Neural cell (in vitro differentiated cells): Measurements from ENCODE around the gene ASCL5. TPM values are rescaled to one million over a fixed set of nuclear protein-coding genes. Genes with fewer than 3 reads are reported as not detected.

Source experiments
- H2AFZ ChIP-seq: fragments of 200-600, 300-800 bp; sonication (generic), shearing (Covaris generic); 2 replicates; pipeline ENCODE4 v1.6.0; 2014; ENCODE audit warnings: low read depth, mild to moderate bottlenecking, antibody characterized with exemption, low read length, moderate library complexity
- H3F3A ChIP-seq: fragments of 200-600 bp; shearing (Covaris generic); 2 replicates; pipeline ENCODE4 v1.6.1; 2016; ENCODE audit warnings: mild to moderate bottlenecking, moderate library complexity, mixed read lengths, antibody characterized with exemption, low read length; ENCODE audit not compliant: insufficient read depth, poor library complexity, severe bottlenecking
- H3K27ac ChIP-seq: fragments of 200-600, 300-800 bp; sonication (generic), shearing (Covaris generic); 2 replicates; pipeline ENCODE4 v1.5.1; 2014; ENCODE audit warnings: mild to moderate bottlenecking, low read length, moderate library complexity
- H3K27me3 ChIP-seq: fragments of 300-800, 200-600 bp; sonication (generic), shearing (Covaris generic); 2 replicates; pipeline ENCODE4 v1.6.0; 2014; ENCODE audit warnings: mild to moderate bottlenecking, low read depth, low read length, moderate library complexity; ENCODE audit not compliant: insufficient read depth
- H3K36me3 ChIP-seq: fragments of 300-800, 200-600 bp; sonication (generic), shearing (Covaris generic); 2 replicates; pipeline ENCODE4 v1.5.1; 2014; ENCODE audit warnings: mild to moderate bottlenecking, antibody characterized with exemption, low read length, moderate library complexity; ENCODE audit not compliant: insufficient read depth
- H3K4me2 ChIP-seq: fragments of 300-800, 200-600 bp; sonication (generic), shearing (Covaris generic); 2 replicates; pipeline ENCODE4 v1.6.0; 2014; ENCODE audit warnings: mild to moderate bottlenecking, low read length
- H3K4me3 ChIP-seq: fragments of 300-800, 200-600 bp; sonication (generic), shearing (Covaris generic); 2 replicates; pipeline ENCODE4 v1.5.1; 2014; ENCODE audit warnings: mild to moderate bottlenecking, low read length, moderate library complexity
- H3K79me2 ChIP-seq: fragments of 200-600 bp; shearing (Covaris generic); replicated peaks from 2 replicates; pipeline ENCODE4 v1.6.0; 2014; ENCODE audit warnings: mild to moderate bottlenecking, low read length, moderate library complexity; ENCODE audit not compliant: insufficient read depth
- H3K9ac ChIP-seq: fragments of 300-800, 200-600 bp; sonication (generic), shearing (Covaris generic); 2 replicates; pipeline ENCODE4 v1.6.1; 2016; ENCODE audit warnings: mild to moderate bottlenecking, low read length, mixed read lengths
- H3K9me2 ChIP-seq: fragments of 200-600 bp; shearing (Covaris generic); 2 replicates; pipeline ENCODE4 v1.6.1; 2016; ENCODE audit warnings: mild to moderate bottlenecking, low read length, mixed read lengths; ENCODE audit not compliant: insufficient read depth
- H3K9me3 ChIP-seq: fragments of 200-600, 300-800 bp; sonication (generic), shearing (Covaris generic); 2 replicates; pipeline ENCODE4 v1.6.1; 2016; ENCODE audit warnings: mild to moderate bottlenecking, mixed run types, low read length, moderate library complexity, mixed read lengths
- H4K20me1 ChIP-seq: fragments of 200-600 bp; shearing (Covaris generic); 2 replicates; pipeline ENCODE4 v1.6.1; 2016; ENCODE audit warnings: mild to moderate bottlenecking, mixed run types; ENCODE audit not compliant: insufficient read depth
- EP300 ChIP-seq: fragments of 450-650 bp; conservative IDR thresholded peaks from 2 replicates; pipeline ENCODE4 v1.6.1; 2014; ENCODE audit warnings: antibody characterized with exemption, mild to moderate bottlenecking, moderate library complexity; ENCODE audit not compliant: poor library complexity, severe bottlenecking
- EZH2 ChIP-seq: fragments of 200-600, 300-800 bp; shearing (Covaris generic), sonication (generic); IDR thresholded peaks from 2 replicates; pipeline ENCODE4 v1.6.1; 2014; ENCODE audit warnings: antibody characterized with exemption, low read length, borderline replicate concordance, mild to moderate bottlenecking; ENCODE audit not compliant: insufficient read depth, poor library complexity, severe bottlenecking
- MXI1 ChIP-seq: fragments of 450-650 bp; conservative IDR thresholded peaks from 2 replicates; pipeline ENCODE4 v1.6.1; 2014; ENCODE audit warnings: antibody characterized with exemption, mild to moderate bottlenecking; ENCODE audit not compliant: poor library complexity, severe bottlenecking
- POLR2AphosphoS5 ChIP-seq: IDR thresholded peaks from 2 replicates; pipeline ENCODE4 v1.6.1; 2012
- RAD21 ChIP-seq: fragments of 450-650 bp; conservative IDR thresholded peaks from 2 replicates; pipeline ENCODE4 v1.6.1; 2014; ENCODE audit warnings: antibody characterized with exemption, mild to moderate bottlenecking, moderate library complexity
- SMC3 ChIP-seq: fragments of 450-650 bp; conservative IDR thresholded peaks from 2 replicates; pipeline ENCODE4 v1.6.1; 2014; ENCODE audit warnings: antibody characterized with exemption, mild to moderate bottlenecking, moderate library complexity; ENCODE audit not compliant: poor library complexity
- TAF1 ChIP-seq: IDR thresholded peaks from 2 replicates; pipeline ENCODE4 v1.6.1; 2012; ENCODE audit warnings: low read depth
- polyA plus RNA-seq: library from polyadenylated mRNA; depleted of rRNA; stranded (reverse); fragments of >200 nt; gene quantifications from 2 replicates; pipeline ENCODE4 v1.2.3, GENCODE V29; 2014
- TF ChIP-seq, protein P1 (sequence below): fragments of 450-650 bp; IDR thresholded peaks from 2 replicates; pipeline ENCODE4 v1.5.1; 2014; ENCODE audit warnings: antibody characterized with exemption, mild to moderate bottlenecking, moderate library complexity; ENCODE audit not compliant: poor library complexity, severe bottlenecking
- TF ChIP-seq, protein P2 (sequence below): IDR thresholded peaks from 2 replicates; pipeline ENCODE4 v1.6.1; 2012; ENCODE audit warnings: borderline replicate concordance

Gene ASCL5
- polyA plus RNA-seq, 1 donor from 2014 or later = not detected

DNA sequence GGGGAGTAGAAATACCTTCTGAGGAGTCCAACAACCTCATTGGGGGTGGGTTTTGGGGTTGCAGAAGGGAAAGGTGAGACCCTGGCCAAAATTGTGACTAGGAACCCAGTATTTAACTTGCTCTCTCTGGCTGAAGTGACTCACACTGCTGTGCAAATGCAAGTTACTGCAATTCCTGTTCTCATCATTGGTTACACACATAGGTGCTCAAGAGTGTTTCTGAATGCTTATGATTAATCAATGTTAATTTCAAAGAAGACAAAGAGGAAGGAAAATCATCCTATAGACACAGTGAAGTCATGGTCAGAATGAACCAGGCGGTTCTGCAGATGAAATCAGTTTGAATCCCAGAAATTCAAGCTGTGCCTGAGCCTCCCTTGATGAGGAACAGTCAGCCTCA is 3.1 kb downstream of the ASCL5 start:
- Histone ChIP-seq H2AFZ (no peak overlapping the region), H3K9me2 (no peaks in the 10 kb centered on the region), H4K20me1 (no peaks in the 10 kb centered on the region), H3K27ac (no peak overlapping the region), H3K27me3 (no peaks in the 10 kb centered on the region), H3F3A (no peaks in the 10 kb centered on the region), H3K9me3 (no peaks in the 10 kb centered on the region), H3K9ac (no peak overlapping the region), H3K4me3 (no peak overlapping the region), H3K4me2 (no peak overlapping the region), H3K36me3 (no peaks in the 10 kb centered on the region), H3K79me2 (no peaks in the 10 kb centered on the region)
- TF ChIP-seq, protein P1, sequence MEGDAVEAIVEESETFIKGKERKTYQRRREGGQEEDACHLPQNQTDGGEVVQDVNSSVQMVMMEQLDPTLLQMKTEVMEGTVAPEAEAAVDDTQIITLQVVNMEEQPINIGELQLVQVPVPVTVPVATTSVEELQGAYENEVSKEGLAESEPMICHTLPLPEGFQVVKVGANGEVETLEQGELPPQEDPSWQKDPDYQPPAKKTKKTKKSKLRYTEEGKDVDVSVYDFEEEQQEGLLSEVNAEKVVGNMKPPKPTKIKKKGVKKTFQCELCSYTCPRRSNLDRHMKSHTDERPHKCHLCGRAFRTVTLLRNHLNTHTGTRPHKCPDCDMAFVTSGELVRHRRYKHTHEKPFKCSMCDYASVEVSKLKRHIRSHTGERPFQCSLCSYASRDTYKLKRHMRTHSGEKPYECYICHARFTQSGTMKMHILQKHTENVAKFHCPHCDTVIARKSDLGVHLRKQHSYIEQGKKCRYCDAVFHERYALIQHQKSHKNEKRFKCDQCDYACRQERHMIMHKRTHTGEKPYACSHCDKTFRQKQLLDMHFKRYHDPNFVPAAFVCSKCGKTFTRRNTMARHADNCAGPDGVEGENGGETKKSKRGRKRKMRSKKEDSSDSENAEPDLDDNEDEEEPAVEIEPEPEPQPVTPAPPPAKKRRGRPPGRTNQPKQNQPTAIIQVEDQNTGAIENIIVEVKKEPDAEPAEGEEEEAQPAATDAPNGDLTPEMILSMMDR = no peak
- no peak for TF ChIP-seq EP300
- TF ChIP-seq EZH2 = no peak
- no peak for TF ChIP-seq TAF1
- no peak for TF ChIP-seq SMC3
- TF ChIP-seq MXI1 = no peak
- TF ChIP-seq, protein P2, sequence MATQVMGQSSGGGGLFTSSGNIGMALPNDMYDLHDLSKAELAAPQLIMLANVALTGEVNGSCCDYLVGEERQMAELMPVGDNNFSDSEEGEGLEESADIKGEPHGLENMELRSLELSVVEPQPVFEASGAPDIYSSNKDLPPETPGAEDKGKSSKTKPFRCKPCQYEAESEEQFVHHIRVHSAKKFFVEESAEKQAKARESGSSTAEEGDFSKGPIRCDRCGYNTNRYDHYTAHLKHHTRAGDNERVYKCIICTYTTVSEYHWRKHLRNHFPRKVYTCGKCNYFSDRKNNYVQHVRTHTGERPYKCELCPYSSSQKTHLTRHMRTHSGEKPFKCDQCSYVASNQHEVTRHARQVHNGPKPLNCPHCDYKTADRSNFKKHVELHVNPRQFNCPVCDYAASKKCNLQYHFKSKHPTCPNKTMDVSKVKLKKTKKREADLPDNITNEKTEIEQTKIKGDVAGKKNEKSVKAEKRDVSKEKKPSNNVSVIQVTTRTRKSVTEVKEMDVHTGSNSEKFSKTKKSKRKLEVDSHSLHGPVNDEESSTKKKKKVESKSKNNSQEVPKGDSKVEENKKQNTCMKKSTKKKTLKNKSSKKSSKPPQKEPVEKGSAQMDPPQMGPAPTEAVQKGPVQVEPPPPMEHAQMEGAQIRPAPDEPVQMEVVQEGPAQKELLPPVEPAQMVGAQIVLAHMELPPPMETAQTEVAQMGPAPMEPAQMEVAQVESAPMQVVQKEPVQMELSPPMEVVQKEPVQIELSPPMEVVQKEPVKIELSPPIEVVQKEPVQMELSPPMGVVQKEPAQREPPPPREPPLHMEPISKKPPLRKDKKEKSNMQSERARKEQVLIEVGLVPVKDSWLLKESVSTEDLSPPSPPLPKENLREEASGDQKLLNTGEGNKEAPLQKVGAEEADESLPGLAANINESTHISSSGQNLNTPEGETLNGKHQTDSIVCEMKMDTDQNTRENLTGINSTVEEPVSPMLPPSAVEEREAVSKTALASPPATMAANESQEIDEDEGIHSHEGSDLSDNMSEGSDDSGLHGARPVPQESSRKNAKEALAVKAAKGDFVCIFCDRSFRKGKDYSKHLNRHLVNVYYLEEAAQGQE = no peak
- no peak for TF ChIP-seq RAD21
- no peak for TF ChIP-seq POLR2AphosphoS5

DNA sequence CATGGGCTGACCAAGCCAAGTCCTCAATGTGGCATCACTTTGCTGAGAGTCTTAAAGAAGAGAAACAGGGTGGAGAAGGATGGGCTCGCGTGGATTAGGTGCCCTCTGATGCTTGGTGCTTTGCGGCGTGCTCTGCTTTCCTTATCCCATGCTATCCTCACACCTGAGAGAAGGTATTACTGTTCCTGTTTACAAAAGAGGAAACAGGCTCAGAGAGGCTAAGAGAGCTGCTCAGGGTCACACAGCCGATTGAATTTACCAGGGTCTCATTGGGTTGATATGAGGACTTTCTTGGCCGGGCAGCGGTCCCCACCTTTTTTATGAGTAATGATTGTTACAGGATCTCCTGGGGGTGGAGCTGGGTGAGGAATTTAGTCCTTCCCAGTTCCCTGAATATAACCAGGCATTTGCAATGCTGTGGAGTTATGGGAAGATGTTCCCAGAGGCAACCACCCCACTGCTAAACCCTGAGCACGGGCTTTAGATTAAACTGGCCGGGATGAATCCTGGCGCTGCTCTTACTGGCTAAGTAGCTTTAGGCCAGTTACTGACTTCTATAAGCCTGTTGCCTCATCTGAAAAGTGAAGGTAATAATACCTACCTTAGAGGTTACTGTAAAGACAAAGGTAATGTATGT is 4.5 kb downstream of the ASCL5 start:
- Histone ChIP-seq H3K36me3 (no peaks in the 10 kb centered on the region), H3K9me2 (no peaks in the 10 kb centered on the region), H3F3A (no peaks in the 10 kb centered on the region), H3K9me3 (no peaks in the 10 kb centered on the region), H4K20me1 (no peaks in the 10 kb centered on the region), H2AFZ (no peak overlapping the region), H3K9ac (no peak overlapping the region), H3K4me3 (no peak overlapping the region), H3K27me3 (no peaks in the 10 kb centered on the region), H3K27ac (no peak overlapping the region), H3K4me2 (no peak overlapping the region), H3K79me2 (no peaks in the 10 kb centered on the region)
- TF ChIP-seq, protein P1 = no peak
- TF ChIP-seq, protein P2 = no peak
- TF ChIP-seq POLR2AphosphoS5 (no peak), EZH2 (no peak), RAD21 (no peak), SMC3 (no peak), EP300 (no peak), MXI1 (no peak), TAF1 (no peak)
